Transverse colon (tissue), 4 donors: ENCODE results near the gene CSNK2B. TPM values are rescaled to one million over a fixed set of nuclear protein-coding genes. Genes with fewer than 3 reads are reported as not detected.

Source experiments
- DNase-seq: peaks from one replicate; pipeline ENCODE4 v3.0.0-alpha.2; 2019
- H3K27ac ChIP-seq, 4 donors: fragments of 200-600 bp; sonication (generic); 2 replicates each; pipeline ENCODE4 v1.5.1; 2016 to 2018; ENCODE audit warnings: inconsistent platforms in 4 of 4
- H3K27me3 ChIP-seq: fragments of 200-600 bp; sonication (generic); 2 replicates; pipeline ENCODE4 v1.5.1; 2017; ENCODE audit warnings: inconsistent platforms
- H3K36me3 ChIP-seq, 4 donors: fragments of 200-600 bp; sonication (generic); 2 replicates each; pipeline ENCODE4 v1.5.1; 2017 to 2019; ENCODE audit warnings: inconsistent platforms in 4 of 4
- H3K4me1 ChIP-seq, 4 donors: fragments of 200-600 bp; sonication (generic); 2 replicates each; pipeline ENCODE4 v1.5.1; 2017 to 2020; ENCODE audit warnings: inconsistent platforms in 4 of 4
- H3K4me3 ChIP-seq, 4 donors: fragments of 200-600 bp; sonication (generic); 1 replicate in 1 of 4; 2 replicates in 3 of 4; pipeline versions ENCODE4 v1.5.1 to v1.6.1; 2017 to 2019; ENCODE audit warnings: inconsistent platforms in 4 of 4
- H3K9me3 ChIP-seq, 2 donors: fragments of 200-600 bp; sonication (generic); 2 replicates each; pipeline ENCODE4 v1.5.1; 2017 to 2019; ENCODE audit warnings: inconsistent platforms in 2 of 2
- CTCF ChIP-seq, 5 experiments: fragments of 200-600 bp in 3 of 5; fragments of 450-650 bp in 2 of 5; sonication (generic) in 3 of 5; IDR thresholded peaks; 1 replicate in 2 of 5; 2 replicates in 3 of 5; pipeline ENCODE4 v1.5.1; 2016 to 2017; ENCODE audit warnings: antibody characterized with exemption in 5 of 5, inconsistent platforms in 3 of 5, mild to moderate bottlenecking in 2 of 5, moderate library complexity in 1 of 5
- EP300 ChIP-seq: sonication (generic); formaldehyde crosslinking; IDR thresholded peaks from one replicate; pipeline ENCODE4 v1.6.1; 2017; ENCODE audit warnings: antibody characterized with exemption, low read depth
- POLR2A ChIP-seq: fragments of 450-650 bp; IDR thresholded peaks from one replicate; pipeline ENCODE4 v1.6.1; 2016; ENCODE audit warnings: antibody characterized with exemption, mild to moderate bottlenecking, moderate library complexity
- POLR2AphosphoS5 ChIP-seq, 3 donors: sonication (generic); formaldehyde crosslinking; IDR thresholded peaks; one replicate each; pipeline ENCODE4 v1.6.1; 2016; ENCODE audit warnings: antibody characterized with exemption in 3 of 3
- WGBS, 2 donors: methylation state at CpG; one replicate each; pipeline ENCODE4 v1.1.5; 2018; ENCODE audit warnings: low coverage in 1 of 2; 5-methylcytosine and 5-hydroxymethylcytosine counted together
- in situ Hi-C, 4 donors: fragments of 200-750 bp; cut with MboI; loops; one replicate each; pipeline versions ENCODE4 v1.15.0 to v1.15.1; 2017; ENCODE audit warnings: low sequenced_read_pairs in 3 of 4, low pct_ligation_motif_present in 1 of 4, low pct_unique_long_range_greater_than_20kb in 1 of 4
- intact Hi-C: fragments of 100-400 bp; cut with DNase I; formaldehyde crosslinking; loops from one replicate; pipeline ENCODE4 v1.15.1; 2023; ENCODE audit warnings: low total_unique reads
- total RNA-seq, 4 donors: library from RNA; depleted of rRNA; stranded (reverse); fragments of >200 nt; gene quantifications; one replicate each; pipeline ENCODE4 v1.1.0, GENCODE V29; 2016

The CSNK2B gene
- total RNA-seq, 4 donors from 2014 or later = 182 to 231 (median 210) TPM

GRCh38 chr6:31692353-31692752 is 26.5 kb downstream of the CSNK2B start:
- H3K27ac ChIP-seq = no peak overlapping the region
- in situ Hi-C loops (no loop called here), intact Hi-C loops (no loop called here)
- 87% methylated on average over 4 of the region's 4 CpGs; no CpG with 5 or more reads in 1 of the 2 donors for WGBS, 2 donors
- peaks cover 0 to 55% (median 29%) of the 10 kb centered on the region in 4 donors for H3K36me3 ChIP-seq
- no peak overlapping the region for H3K4me3 ChIP-seq
- H3K4me1 ChIP-seq = no peaks in the 10 kb centered on the region
- TF ChIP-seq POLR2A = no peak
- TF ChIP-seq EP300 = no peak
- no peak for TF ChIP-seq CTCF (IDR thresholded peaks at IDR 0.05)
- no peak for TF ChIP-seq POLR2AphosphoS5 (IDR thresholded peaks at IDR 0.05)
- H3K27me3 ChIP-seq = no peaks in the 10 kb centered on the region
- DNase-seq = no peak
- H3K9me3 ChIP-seq = no peaks in the 10 kb centered on the region

GRCh38 chr6:31692886-31693285 is 27.0 kb downstream of the CSNK2B start:
- Histone ChIP-seq H3K36me3 (peaks cover 0 to 50% (median 26%) of the 10 kb centered on the region in 4 donors), H3K4me1 (no peaks in the 10 kb centered on the region), H3K4me3 (no peak overlapping the region), H3K9me3 (no peaks in the 10 kb centered on the region), H3K27ac (no peak overlapping the region), H3K27me3 (no peaks in the 10 kb centered on the region)
- DNase-seq = no peak
- intact Hi-C loops = no loop called here
- TF ChIP-seq CTCF (IDR thresholded peaks at IDR 0.05) (no peak), POLR2A (no peak), EP300 (no peak), POLR2AphosphoS5 (IDR thresholded peaks at IDR 0.05) (no peak)
- WGBS, 2 donors = 78 to 91% methylated on average over 2 to 9 of the region's 9 CpGs
- in situ Hi-C loops = no loop called here

- Histone ChIP-seq H3K27ac (no peak overlapping the region), H3K36me3 (peaks cover 0 to 44% (median 21%) of the 10 kb centered on the region in 4 donors), H3K4me1 (no peaks in the 10 kb centered on the region), H3K9me3 (no peaks in the 10 kb centered on the region), H3K27me3 (no peaks in the 10 kb centered on the region), H3K4me3 (no peak overlapping the region)
- intact Hi-C loops (no loop called here), in situ Hi-C loops (no loop called here)
- 90% methylated on average over 6 of the region's 6 CpGs; no CpG with 5 or more reads in 1 of the 2 donors for WGBS, 2 donors
- no peak for DNase-seq
- TF ChIP-seq POLR2A = no peak
Measured at GRCh38 chr6:31693535-31693934, 27.7 kb downstream of the CSNK2B start.

- H3K4me1 ChIP-seq = peaks cover 17 to 20% (median 18%) of the 10 kb centered on the region in 4 donors
- H3K27me3 ChIP-seq = no peaks in the 10 kb centered on the region
- 55 to 57% methylated on average over 3 of the region's 3 CpGs for WGBS, 2 donors
- peaks cover 0 to 33% (median 12%) of the 10 kb centered on the region in 4 donors for H3K36me3 ChIP-seq
- H3K9me3 ChIP-seq = no peaks in the 10 kb centered on the region
- DNase-seq = no peak
- intact Hi-C loops (no loop called here), in situ Hi-C loops (no loop called here)
- no peak overlapping the region for H3K27ac ChIP-seq
- no peak overlapping the region for H3K4me3 ChIP-seq
- TF ChIP-seq POLR2A (no peak), POLR2AphosphoS5 (IDR thresholded peaks at IDR 0.05) (no peak), EP300 (no peak), CTCF (IDR thresholded peaks at IDR 0.05) (no peak)
Measured at GRCh38 chr6:31697555-31697954, 31.7 kb downstream of the CSNK2B start.
